Measurements from ENCODE around the gene OCRL. TPM values are rescaled to one million over a fixed set of nuclear protein-coding genes. Genes with fewer than 3 reads are reported as not detected.

Gene OCRL
- total and polyA plus RNA-seq, 2 donors (not counting 1 experiment from before 2014, with no cell fraction given), result 23.0 to 32.1 TPM

GRCh38 chrX:129524250-129524850 lies 15.7 kb upstream of the OCRL start:
- Histone ChIP-seq H3K4me1 (ENCODE audit: control insufficient read depth, extremely low read depth, insufficient read depth, low read length) (no peaks in the 10 kb centered on the region), H3K9me3 (ENCODE audit: control insufficient read depth, insufficient read depth, low read depth, low read length) (no peaks in the 10 kb centered on the region), H2AFZ (ENCODE audit: low read length) (no peak overlapping the region), H4K20me1 (ENCODE audit: control insufficient read depth, extremely low read depth, insufficient read depth, low read length) (no peaks in the 10 kb centered on the region), H3K27me3 (ENCODE audit: control insufficient read depth, insufficient read depth, low read length) (no peaks in the 10 kb centered on the region), H3K79me2 (ENCODE audit: control insufficient read depth, insufficient read depth, low read length) (peaks cover 18% of the 10 kb centered on the region), H3K9ac (ENCODE audit: insufficient read depth, low read length) (no peak overlapping the region), H3K4me2 (ENCODE audit: extremely low read depth, insufficient read depth, low read length) (no peak overlapping the region), H3K36me3 (ENCODE audit: control insufficient read depth, insufficient read depth, low read length) (no peaks in the 10 kb centered on the region), H3K27ac (ENCODE audit: insufficient read depth, low read length) (no peak overlapping the region), H3K4me3 (replicated peaks in 1 of 4; ENCODE audit: control extremely low read depth in 1 of 4, insufficient read depth in 1 of 4, low read depth in 3 of 4, low read length in 4 of 4) (no peak overlapping the region)
- TF ChIP-seq, protein P1, sequence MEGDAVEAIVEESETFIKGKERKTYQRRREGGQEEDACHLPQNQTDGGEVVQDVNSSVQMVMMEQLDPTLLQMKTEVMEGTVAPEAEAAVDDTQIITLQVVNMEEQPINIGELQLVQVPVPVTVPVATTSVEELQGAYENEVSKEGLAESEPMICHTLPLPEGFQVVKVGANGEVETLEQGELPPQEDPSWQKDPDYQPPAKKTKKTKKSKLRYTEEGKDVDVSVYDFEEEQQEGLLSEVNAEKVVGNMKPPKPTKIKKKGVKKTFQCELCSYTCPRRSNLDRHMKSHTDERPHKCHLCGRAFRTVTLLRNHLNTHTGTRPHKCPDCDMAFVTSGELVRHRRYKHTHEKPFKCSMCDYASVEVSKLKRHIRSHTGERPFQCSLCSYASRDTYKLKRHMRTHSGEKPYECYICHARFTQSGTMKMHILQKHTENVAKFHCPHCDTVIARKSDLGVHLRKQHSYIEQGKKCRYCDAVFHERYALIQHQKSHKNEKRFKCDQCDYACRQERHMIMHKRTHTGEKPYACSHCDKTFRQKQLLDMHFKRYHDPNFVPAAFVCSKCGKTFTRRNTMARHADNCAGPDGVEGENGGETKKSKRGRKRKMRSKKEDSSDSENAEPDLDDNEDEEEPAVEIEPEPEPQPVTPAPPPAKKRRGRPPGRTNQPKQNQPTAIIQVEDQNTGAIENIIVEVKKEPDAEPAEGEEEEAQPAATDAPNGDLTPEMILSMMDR (conservative IDR thresholded peaks at IDR 0.05 in 1 of 2, IDR thresholded peaks at IDR 0.05 in 1 of 2; ENCODE audit: low read depth in 1 of 2, low read length in 2 of 2), result no peak
- no peak for TF ChIP-seq EZH2 (IDR thresholded peaks at IDR 0.05; ENCODE audit: low read length, missing control alignments)
- no peak for DNase-seq (ENCODE audit: low read depth in 2 of 2)

DNA sequence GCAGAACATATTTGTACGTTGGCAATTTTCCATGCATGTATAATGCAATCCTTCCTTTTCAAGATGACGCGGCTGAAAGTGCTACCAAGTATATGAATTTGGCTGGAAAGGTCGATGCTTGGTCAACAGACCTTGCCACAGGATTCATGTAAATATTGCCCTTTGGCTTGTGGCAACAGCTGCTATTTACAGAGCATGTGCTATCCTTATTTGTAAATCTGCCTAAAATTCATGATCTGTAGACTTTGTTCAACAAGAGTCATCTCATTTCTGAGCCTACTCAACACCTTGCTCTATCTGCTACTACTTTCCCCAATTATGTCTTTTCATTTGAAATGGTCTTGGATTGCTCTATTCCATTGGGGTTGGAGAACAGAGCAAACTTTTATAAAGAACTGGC lies 14.9 kb upstream of the OCRL start:
- DNase-seq (ENCODE audit: low read depth in 2 of 2), result peak in 1 of 2 donors; percentile 43
- no peak overlapping the region for H2AFZ ChIP-seq (ENCODE audit: low read length)
- H3K9me3 ChIP-seq (ENCODE audit: control insufficient read depth, insufficient read depth, low read depth, low read length), result no peaks in the 10 kb centered on the region
- no peaks in the 10 kb centered on the region for H3K4me1 ChIP-seq (ENCODE audit: control insufficient read depth, extremely low read depth, insufficient read depth, low read length)
- no peak overlapping the region for H3K4me2 ChIP-seq (ENCODE audit: extremely low read depth, insufficient read depth, low read length)
- no peaks in the 10 kb centered on the region for H3K27me3 ChIP-seq (ENCODE audit: control insufficient read depth, insufficient read depth, low read length)
- no peaks in the 10 kb centered on the region for H4K20me1 ChIP-seq (ENCODE audit: control insufficient read depth, extremely low read depth, insufficient read depth, low read length)
- H3K9ac ChIP-seq (ENCODE audit: insufficient read depth, low read length), result no peak overlapping the region
- H3K36me3 ChIP-seq (ENCODE audit: control insufficient read depth, insufficient read depth, low read length), result no peaks in the 10 kb centered on the region
- no peak overlapping the region for H3K4me3 ChIP-seq (replicated peaks in 1 of 4; ENCODE audit: control extremely low read depth in 1 of 4, insufficient read depth in 1 of 4, low read depth in 3 of 4, low read length in 4 of 4)
- no peak overlapping the region for H3K27ac ChIP-seq (ENCODE audit: insufficient read depth, low read length)
- H3K79me2 ChIP-seq (ENCODE audit: control insufficient read depth, insufficient read depth, low read length), result peaks cover 12% of the 10 kb centered on the region
- TF ChIP-seq, protein P1 (conservative IDR thresholded peaks at IDR 0.05 in 1 of 2, IDR thresholded peaks at IDR 0.05 in 1 of 2; ENCODE audit: low read depth in 1 of 2, low read length in 2 of 2), result no peak

GRCh38 chrX:129525896-129526295 lies 14.2 kb upstream of the OCRL start:
- Histone ChIP-seq H4K20me1 (ENCODE audit: control insufficient read depth, extremely low read depth, insufficient read depth, low read length) (no peaks in the 10 kb centered on the region), H3K36me3 (ENCODE audit: control insufficient read depth, insufficient read depth, low read length) (no peaks in the 10 kb centered on the region), H3K4me1 (ENCODE audit: control insufficient read depth, extremely low read depth, insufficient read depth, low read length) (no peaks in the 10 kb centered on the region), H3K27ac (ENCODE audit: insufficient read depth, low read length) (no peak overlapping the region), H3K27me3 (ENCODE audit: control insufficient read depth, insufficient read depth, low read length) (no peaks in the 10 kb centered on the region), H3K4me2 (ENCODE audit: extremely low read depth, insufficient read depth, low read length) (no peak overlapping the region), H3K79me2 (ENCODE audit: control insufficient read depth, insufficient read depth, low read length) (peaks cover 7% of the 10 kb centered on the region), H2AFZ (ENCODE audit: low read length) (no peak overlapping the region), H3K9ac (ENCODE audit: insufficient read depth, low read length) (no peak overlapping the region), H3K4me3 (replicated peaks in 1 of 4; ENCODE audit: control extremely low read depth in 1 of 4, insufficient read depth in 1 of 4, low read depth in 3 of 4, low read length in 4 of 4) (no peak overlapping the region), H3K9me3 (ENCODE audit: control insufficient read depth, insufficient read depth, low read depth, low read length) (no peaks in the 10 kb centered on the region)
- no peak for DNase-seq (ENCODE audit: low read depth in 2 of 2)
- TF ChIP-seq EZH2 (IDR thresholded peaks at IDR 0.05; ENCODE audit: low read length, missing control alignments), result no peak
- TF ChIP-seq, protein P1 (conservative IDR thresholded peaks at IDR 0.05 in 1 of 2, IDR thresholded peaks at IDR 0.05 in 1 of 2; ENCODE audit: low read depth in 1 of 2, low read length in 2 of 2), result no peak
